GM10266 (cell line): Measurements from ENCODE around the gene SKA2.

Experiments
- DNase-seq: peaks from one replicate; pipeline ENCODE4 v3.0.0; 2012; ENCODE audit errors: extremely low spot score
- TF ChIP-seq, protein P1 (sequence below): IDR thresholded peaks from 2 replicates; pipeline ENCODE4 v1.5.1; 2012; ENCODE audit warnings: mild to moderate bottlenecking, low read depth; ENCODE audit not compliant: control insufficient read depth, insufficient read depth; ENCODE audit errors: missing control alignments

SKA2 gene

DNA sequence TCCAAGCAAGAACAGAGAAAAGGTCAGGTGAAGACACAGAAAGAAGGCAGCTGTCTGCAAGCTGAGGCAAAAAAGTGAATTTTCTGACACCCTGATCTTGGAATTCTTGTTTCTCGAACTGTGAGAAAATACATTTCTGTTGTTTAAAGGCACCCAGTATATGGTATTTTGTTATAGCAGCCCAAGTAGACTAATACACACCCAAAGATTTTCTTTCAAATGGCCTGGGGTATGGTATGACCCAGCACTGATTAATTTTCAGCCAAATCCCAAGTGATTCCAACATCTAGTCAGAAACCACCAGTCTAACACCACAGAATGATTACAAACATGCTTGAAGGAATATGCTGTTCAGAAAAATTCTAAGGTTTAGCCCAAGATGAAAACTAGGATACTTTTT, 85.1 kb downstream of the SKA2 start:
- no peak for DNase-seq
- TF ChIP-seq, protein P1, sequence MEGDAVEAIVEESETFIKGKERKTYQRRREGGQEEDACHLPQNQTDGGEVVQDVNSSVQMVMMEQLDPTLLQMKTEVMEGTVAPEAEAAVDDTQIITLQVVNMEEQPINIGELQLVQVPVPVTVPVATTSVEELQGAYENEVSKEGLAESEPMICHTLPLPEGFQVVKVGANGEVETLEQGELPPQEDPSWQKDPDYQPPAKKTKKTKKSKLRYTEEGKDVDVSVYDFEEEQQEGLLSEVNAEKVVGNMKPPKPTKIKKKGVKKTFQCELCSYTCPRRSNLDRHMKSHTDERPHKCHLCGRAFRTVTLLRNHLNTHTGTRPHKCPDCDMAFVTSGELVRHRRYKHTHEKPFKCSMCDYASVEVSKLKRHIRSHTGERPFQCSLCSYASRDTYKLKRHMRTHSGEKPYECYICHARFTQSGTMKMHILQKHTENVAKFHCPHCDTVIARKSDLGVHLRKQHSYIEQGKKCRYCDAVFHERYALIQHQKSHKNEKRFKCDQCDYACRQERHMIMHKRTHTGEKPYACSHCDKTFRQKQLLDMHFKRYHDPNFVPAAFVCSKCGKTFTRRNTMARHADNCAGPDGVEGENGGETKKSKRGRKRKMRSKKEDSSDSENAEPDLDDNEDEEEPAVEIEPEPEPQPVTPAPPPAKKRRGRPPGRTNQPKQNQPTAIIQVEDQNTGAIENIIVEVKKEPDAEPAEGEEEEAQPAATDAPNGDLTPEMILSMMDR: no peak

DNA sequence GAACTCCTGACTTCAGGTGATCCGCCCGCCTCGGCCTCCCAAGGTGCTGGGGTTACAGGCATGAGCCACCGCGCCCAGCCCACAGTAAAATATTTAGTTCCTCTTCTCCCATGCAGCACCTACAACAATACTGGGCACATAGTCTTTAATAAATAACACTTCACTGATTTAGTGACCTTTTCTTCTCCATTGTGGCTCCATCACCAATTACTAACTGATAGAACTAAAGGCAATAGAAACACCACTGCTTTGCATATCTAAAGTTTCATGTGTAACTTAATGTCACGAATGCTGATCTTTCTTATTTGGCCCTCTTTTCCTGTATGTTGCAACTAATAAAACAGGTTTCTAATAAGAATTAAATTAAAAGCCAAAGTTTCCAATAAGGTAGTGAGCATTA, 87.2 kb downstream of the SKA2 start:
- TF ChIP-seq, protein P1: no peak
- peak; percentile 11 for DNase-seq

DNA sequence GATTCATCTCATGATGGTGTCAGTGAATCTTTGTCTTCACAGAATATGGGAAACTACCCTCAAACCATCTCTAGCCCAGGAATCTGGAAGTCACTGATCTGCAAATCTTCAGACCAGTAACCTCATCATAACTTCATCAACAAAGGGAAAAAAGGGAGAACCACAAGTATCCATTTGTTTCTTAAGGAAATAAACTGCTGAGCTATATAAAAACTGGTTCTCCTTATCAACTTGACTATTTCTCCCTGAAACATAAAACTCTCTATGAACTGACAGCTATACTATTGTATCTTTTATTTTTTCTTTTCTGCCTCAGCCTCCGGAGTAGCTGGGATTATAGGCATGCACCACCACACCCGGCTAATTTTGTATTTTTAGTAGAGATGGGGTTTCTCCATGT, 87.6 kb downstream of the SKA2 start:
- TF ChIP-seq, protein P1: no peak
- no peak for DNase-seq

DNA sequence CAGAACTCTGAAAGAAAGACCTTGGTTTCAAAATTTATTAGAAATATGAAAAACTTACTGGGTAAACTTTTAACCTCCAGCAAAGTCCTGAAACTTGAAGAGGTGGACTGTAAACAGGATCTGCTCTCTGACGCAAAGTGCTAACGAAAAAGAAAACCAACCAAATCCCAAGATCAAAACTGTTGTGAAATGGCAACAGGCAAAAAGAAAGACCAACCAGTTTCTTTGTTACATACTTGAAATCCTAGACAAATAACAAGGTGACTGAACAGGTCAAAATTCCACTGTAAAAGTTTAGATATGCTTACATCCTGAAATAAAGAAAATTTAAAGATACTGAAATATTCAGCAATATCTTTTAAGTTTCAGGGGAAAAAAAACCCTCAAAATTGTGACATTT, 92.5 kb downstream of the SKA2 start:
- DNase-seq: no peak
- TF ChIP-seq, protein P1: no peak
